ENCODE data around the gene FOXD4L1. TPM values are rescaled to one million over a fixed set of nuclear protein-coding genes. Genes with fewer than 3 reads are reported as not detected.
A peak's percentile ranks its signal among the peaks of the same experiment; 100 is the strongest.
"Not testable (repeated sequence)": the region's sequence is repeated elsewhere in the genome, so short reads cannot be mapped to it uniquely, and the experiment has no call there.

Gene FOXD4L1
- total RNA-seq, 2 experiments from 2014 or later: 0.23 TPM; not detected in 1

- H3K9me3 Mint-ChIP-seq: not testable (repeated sequence)
Measured at GRCh38 chr2:113507394-113508140, 9.1 kb downstream of the FOXD4L1 start.

DNA sequence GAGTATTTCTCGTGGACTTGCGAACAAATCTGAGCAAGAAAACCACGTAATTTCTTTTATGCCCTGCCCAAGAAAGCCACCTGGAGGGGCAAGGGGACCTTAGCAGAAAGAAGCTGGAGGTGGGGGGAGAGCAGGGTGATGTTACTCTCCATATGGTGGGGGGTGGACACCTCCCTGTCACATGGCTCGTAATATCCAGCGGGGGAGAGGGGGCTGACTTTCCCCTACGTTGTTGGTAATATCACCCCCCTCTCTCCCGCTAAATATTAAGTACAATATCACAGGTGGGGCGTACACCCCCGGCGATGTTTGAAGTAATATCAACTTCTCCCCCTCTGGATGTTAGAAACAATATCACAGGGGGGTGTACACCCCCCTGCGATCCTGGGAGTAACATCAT lies 9.7 kb downstream of the FOXD4L1 start:
- DNase-seq; H3K36me3 Mint-ChIP-seq (ENCODE audit: low read depth); H3K9me3 Mint-ChIP-seq; intact Hi-C loops (cut with micrococcal nuclease); ATAC-seq; H3K27ac Mint-ChIP-seq; H3K4me3 Mint-ChIP-seq; CTCF ChIA-PET; POLR2A ChIA-PET; H3K4me1 Mint-ChIP-seq (ENCODE audit: low read depth): not testable (repeated sequence)
- H3K27me3 Mint-ChIP-seq: peaks cover 18% of the 10 kb centered on the region

More at GRCh38 chr2:113507394-113508140, 9.1 kb downstream of the FOXD4L1 start:
- H3K27me3 Mint-ChIP-seq: peaks cover 22% of the 10 kb centered on the region
- POLR2A ChIA-PET; DNase-seq; H3K27ac Mint-ChIP-seq; H3K4me1 Mint-ChIP-seq (ENCODE audit: low read depth); CTCF ChIA-PET; H3K36me3 Mint-ChIP-seq (ENCODE audit: low read depth); intact Hi-C loops (cut with micrococcal nuclease); H3K4me3 Mint-ChIP-seq; ATAC-seq: not testable (repeated sequence)

- POLR2A ChIA-PET; H3K4me3 Mint-ChIP-seq; CTCF ChIA-PET; ATAC-seq; H3K27ac Mint-ChIP-seq; DNase-seq; H3K9me3 Mint-ChIP-seq; intact Hi-C loops (cut with micrococcal nuclease); H3K36me3 Mint-ChIP-seq (ENCODE audit: low read depth); H3K4me1 Mint-ChIP-seq (ENCODE audit: low read depth): not testable (repeated sequence)
- peaks cover 14% of the 10 kb centered on the region for H3K27me3 Mint-ChIP-seq
Measured at GRCh38 chr2:113510913-113511312, 12.4 kb downstream of the FOXD4L1 start.

GRCh38 chr2:113511859-113512258 lies 13.4 kb downstream of the FOXD4L1 start:
- ATAC-seq; H3K36me3 Mint-ChIP-seq (ENCODE audit: low read depth); POLR2A ChIA-PET; CTCF ChIA-PET; intact Hi-C loops (cut with micrococcal nuclease); H3K4me3 Mint-ChIP-seq; H3K27ac Mint-ChIP-seq; H3K4me1 Mint-ChIP-seq (ENCODE audit: low read depth); H3K9me3 Mint-ChIP-seq; DNase-seq: not testable (repeated sequence)
- H3K27me3 Mint-ChIP-seq: peaks cover 14% of the 10 kb centered on the region

- DNase-seq; H3K4me1 Mint-ChIP-seq (ENCODE audit: low read depth); intact Hi-C loops (cut with micrococcal nuclease); H3K4me3 Mint-ChIP-seq; ATAC-seq; H3K9me3 Mint-ChIP-seq; CTCF ChIA-PET; H3K27me3 Mint-ChIP-seq; H3K36me3 Mint-ChIP-seq (ENCODE audit: low read depth); H3K27ac Mint-ChIP-seq; POLR2A ChIA-PET: not testable (repeated sequence)
Measured at GRCh38 chr2:113515457-113515856, 17.0 kb downstream of the FOXD4L1 start.

DNA sequence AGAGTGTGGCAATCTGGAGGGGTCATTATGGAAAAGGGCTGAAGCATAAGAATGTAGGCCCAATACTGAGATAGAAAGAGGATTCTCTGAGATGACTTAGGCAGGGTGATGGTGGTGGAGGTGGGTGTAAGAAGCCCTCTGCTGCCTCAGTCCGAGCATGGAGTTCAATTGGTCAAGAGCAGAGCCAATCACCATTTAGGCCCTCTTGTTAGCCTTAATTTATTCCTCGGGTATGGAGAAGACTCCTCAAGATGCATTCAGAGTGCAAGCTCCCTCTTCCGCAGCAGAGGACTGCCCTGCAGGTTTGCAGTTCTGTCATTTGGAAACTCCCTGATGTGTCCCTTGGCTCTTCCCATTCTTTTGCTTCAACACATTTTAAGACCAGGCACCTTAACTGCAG lies 17.5 kb downstream of the FOXD4L1 start:
- H3K27ac Mint-ChIP-seq; POLR2A ChIA-PET; H3K4me3 Mint-ChIP-seq; H3K4me1 Mint-ChIP-seq (ENCODE audit: low read depth); H3K36me3 Mint-ChIP-seq (ENCODE audit: low read depth); ATAC-seq; intact Hi-C loops (cut with micrococcal nuclease); H3K9me3 Mint-ChIP-seq; CTCF ChIA-PET; H3K27me3 Mint-ChIP-seq; DNase-seq: not testable (repeated sequence)

- H3K36me3 Mint-ChIP-seq (ENCODE audit: low read depth); ATAC-seq; H3K4me1 Mint-ChIP-seq (ENCODE audit: low read depth); DNase-seq; POLR2A ChIA-PET; CTCF ChIA-PET; H3K9me3 Mint-ChIP-seq; H3K4me3 Mint-ChIP-seq; intact Hi-C loops (cut with micrococcal nuclease); H3K27ac Mint-ChIP-seq; H3K27me3 Mint-ChIP-seq: not testable (repeated sequence)
Measured at GRCh38 chr2:113517025-113517424, 18.6 kb downstream of the FOXD4L1 start.

DNA sequence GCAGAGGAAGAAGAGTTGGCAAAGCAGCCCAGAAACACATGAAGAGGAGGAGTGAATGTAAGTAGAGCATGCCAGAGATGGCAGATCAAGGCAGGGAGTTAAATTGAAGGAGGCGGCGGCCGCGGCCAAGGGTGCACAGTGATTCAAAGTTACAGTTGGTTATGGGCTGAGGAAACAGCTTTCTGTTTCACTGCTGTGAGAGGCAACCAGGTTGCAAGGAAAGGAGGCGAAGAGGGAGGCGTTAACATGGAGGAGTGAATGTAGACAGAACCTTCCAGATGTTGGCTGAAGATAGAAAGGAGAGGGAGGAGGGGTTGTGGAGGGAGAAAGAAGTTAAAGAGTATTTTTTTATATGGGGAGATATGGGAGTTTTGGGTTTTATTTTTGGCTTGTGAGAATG lies 22.4 kb downstream of the FOXD4L1 start:
- H3K27me3 Mint-ChIP-seq; H3K27ac Mint-ChIP-seq; ATAC-seq; POLR2A ChIA-PET; CTCF ChIA-PET; DNase-seq; H3K4me1 Mint-ChIP-seq (ENCODE audit: low read depth); H3K36me3 Mint-ChIP-seq (ENCODE audit: low read depth); H3K9me3 Mint-ChIP-seq; intact Hi-C loops (cut with micrococcal nuclease); H3K4me3 Mint-ChIP-seq: not testable (repeated sequence)

DNA sequence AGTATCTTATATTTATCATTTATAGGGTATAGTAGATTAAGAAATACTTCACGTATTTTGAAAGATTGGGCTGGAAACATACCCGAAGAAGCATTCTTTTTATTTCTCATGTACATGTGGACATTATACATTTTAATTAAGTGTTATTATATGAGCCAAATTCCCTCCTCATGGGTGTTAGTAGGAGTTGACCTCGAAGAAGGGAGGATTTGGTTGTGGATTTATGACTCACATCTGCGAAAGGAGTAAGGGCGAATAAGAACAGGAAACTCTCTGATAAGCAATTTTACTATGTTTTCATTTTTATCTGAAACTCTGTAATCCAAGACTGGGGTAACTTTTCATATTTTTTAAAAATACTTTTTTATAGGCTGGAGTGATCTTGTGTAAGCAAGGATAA lies 23.0 kb downstream of the FOXD4L1 start:
- CTCF ChIA-PET; DNase-seq; H3K4me1 Mint-ChIP-seq (ENCODE audit: low read depth); H3K9me3 Mint-ChIP-seq; H3K4me3 Mint-ChIP-seq; intact Hi-C loops (cut with micrococcal nuclease); ATAC-seq; POLR2A ChIA-PET; H3K27ac Mint-ChIP-seq; H3K36me3 Mint-ChIP-seq (ENCODE audit: low read depth); H3K27me3 Mint-ChIP-seq: not testable (repeated sequence)

- H3K4me1 Mint-ChIP-seq (ENCODE audit: low read depth): not testable (repeated sequence)
Measured at GRCh38 chr2:113524986-113525385, 26.5 kb downstream of the FOXD4L1 start.

GRCh38 chr2:113527350-113528045 lies 29.0 kb downstream of the FOXD4L1 start:
- CTCF ChIA-PET; H3K27ac Mint-ChIP-seq; H3K9me3 Mint-ChIP-seq; POLR2A ChIA-PET; H3K27me3 Mint-ChIP-seq; H3K4me3 Mint-ChIP-seq; H3K36me3 Mint-ChIP-seq (ENCODE audit: low read depth); H3K4me1 Mint-ChIP-seq (ENCODE audit: low read depth); DNase-seq; intact Hi-C loops (cut with micrococcal nuclease): not testable (repeated sequence)
- ATAC-seq: peak; percentile 99

More at GRCh38 chr2:113524986-113525385, 26.5 kb downstream of the FOXD4L1 start:
- H3K27me3 Mint-ChIP-seq; H3K9me3 Mint-ChIP-seq; H3K4me3 Mint-ChIP-seq; H3K27ac Mint-ChIP-seq; ATAC-seq; DNase-seq; H3K36me3 Mint-ChIP-seq (ENCODE audit: low read depth); CTCF ChIA-PET; POLR2A ChIA-PET; intact Hi-C loops (cut with micrococcal nuclease): not testable (repeated sequence)

DNA sequence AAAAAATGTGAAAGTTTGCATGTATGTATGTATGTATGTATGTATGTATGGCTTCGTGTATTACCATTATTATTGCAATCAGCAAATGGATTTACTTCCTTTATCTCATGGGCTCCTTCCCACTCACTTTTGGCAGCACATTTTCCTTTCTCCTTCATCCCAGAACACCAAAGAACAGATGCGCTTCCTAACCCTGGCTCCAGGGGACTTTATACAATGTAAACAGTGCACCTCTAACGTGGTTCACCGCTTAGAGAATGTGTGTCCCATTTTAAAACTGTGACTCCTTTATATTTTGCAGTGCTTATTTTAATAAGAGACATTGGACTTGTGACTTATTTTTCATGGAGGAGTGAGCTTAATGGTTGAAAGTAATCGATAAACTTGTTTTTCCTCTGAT lies 29.7 kb downstream of the FOXD4L1 start:
- H3K9me3 Mint-ChIP-seq; intact Hi-C loops (cut with micrococcal nuclease); ATAC-seq; POLR2A ChIA-PET; H3K4me3 Mint-ChIP-seq; H3K36me3 Mint-ChIP-seq (ENCODE audit: low read depth); DNase-seq; H3K4me1 Mint-ChIP-seq (ENCODE audit: low read depth); H3K27me3 Mint-ChIP-seq; CTCF ChIA-PET; H3K27ac Mint-ChIP-seq: not testable (repeated sequence)

All from activated CD8-positive, alpha-beta T cell treated with anti-CD3 and anti-CD28 coated beads for 36 hours (primary cell).